Endothelial cell of umbilical vein (primary cell): ENCODE results near the gene PTPRQ. TPM values are rescaled to one million over a fixed set of nuclear protein-coding genes. Genes with fewer than 3 reads are reported as not detected.

Experiments used
- BruUV-seq: library from RNA; stranded (reverse); fragments of 400-500 nt; replicated peaks from 2 replicates; lab custom pipeline; 2021; lab: Mats Ljungman, UMichigan
- CTCF ChIA-PET: fragments of 300-600, 350-600 bp; sonication (Branson Sonifier 250); formaldehyde crosslinking; loops from one replicate; lab custom pipeline; 2021; ENCODE audit warnings: antibody characterized with exemption, inconsistent platforms; lab: Charles Lee
- POLR2A ChIA-PET: fragments of 300-600, 350-600 bp; sonication (Branson Sonifier 250); formaldehyde crosslinking; loops from one replicate; lab custom pipeline; 2021; ENCODE audit warnings: antibody characterized with exemption, inconsistent platforms; lab: Charles Lee
- DNase-seq: peaks from one replicate; pipeline ENCODE4 v3.0.0-alpha.2; 2011; ENCODE audit warnings: low read depth, low spot score
- FAIRE-seq: peaks from 2 replicates; lab custom pipeline; 2011; peaks lifted over from hg19 to GRCh38; lab: Jason Lieb, UNC
- H2AFZ ChIP-seq: 2 replicates; pipeline ENCODE4 v1.6.0; 2012; ENCODE audit warnings: low read depth, low read length, control low read depth, inconsistent platforms
- H3K27ac ChIP-seq: 2 replicates; pipeline ENCODE4 v1.5.1; 2011; ENCODE audit warnings: low read depth, mild to moderate bottlenecking, control low read depth, low read length, moderate library complexity; ENCODE audit not compliant: insufficient read depth
- H3K27me3 ChIP-seq, 2 experiments: 2 replicates each; pipeline versions ENCODE4 v1.6.0 to v1.6.1; 2011; ENCODE audit warnings: low read length in 2 of 2, mixed read lengths in 1 of 2; ENCODE audit not compliant: control insufficient read depth in 2 of 2, insufficient read depth in 2 of 2
- H3K36me3 ChIP-seq, 2 experiments: 2 replicates in 1 of 2; 3 replicates in 1 of 2; pipeline ENCODE4 v1.5.1; 2011; ENCODE audit warnings: low read length in 2 of 2, mild to moderate bottlenecking in 1 of 2, moderate library complexity in 1 of 2; ENCODE audit not compliant: control insufficient read depth in 2 of 2, insufficient read depth in 2 of 2; ENCODE audit errors: extremely low read depth in 1 of 2
- H3K4me1 ChIP-seq: 3 replicates; pipeline ENCODE4 v1.5.1; 2011; ENCODE audit warnings: mild to moderate bottlenecking, low read length; ENCODE audit not compliant: control insufficient read depth, insufficient read depth; ENCODE audit errors: extremely low read depth
- H3K4me2 ChIP-seq: 2 replicates; pipeline ENCODE4 v1.6.1; 2011; ENCODE audit warnings: low read length, control low read depth, mixed read lengths; ENCODE audit not compliant: insufficient read depth
- H3K4me3 ChIP-seq, 3 experiments: fragments of 200-600 bp in 1 of 3; sonication (generic), shearing (Covaris generic) in 1 of 3; replicated peaks in 1 of 3; 2 replicates each; pipeline ENCODE4 v1.5.1; 2011 to 2016; ENCODE audit warnings: control low read depth in 3 of 3, low read length in 3 of 3, mild to moderate bottlenecking in 2 of 3, inconsistent platforms in 1 of 3, low read depth in 1 of 3, moderate library complexity in 1 of 3; ENCODE audit not compliant: insufficient read depth in 1 of 3
- H3K79me2 ChIP-seq: 2 replicates; pipeline ENCODE4 v1.6.0; 2012; ENCODE audit warnings: low read length, inconsistent platforms; ENCODE audit not compliant: control insufficient read depth, insufficient read depth
- H3K9ac ChIP-seq: replicated peaks from 2 replicates; pipeline ENCODE3; 2011; ENCODE audit warnings: low read length, control low read depth; ENCODE audit not compliant: insufficient read depth; ENCODE audit errors: extremely low read depth
- H3K9me1 ChIP-seq: replicated peaks from 3 replicates; pipeline ENCODE4 v1.6.0; 2011; ENCODE audit warnings: mild to moderate bottlenecking, low read length; ENCODE audit not compliant: control insufficient read depth, insufficient read depth; ENCODE audit errors: extremely low read depth
- H3K9me3 ChIP-seq: replicated peaks from 2 replicates; pipeline ENCODE4 v1.5.1; 2012; ENCODE audit warnings: low read length, inconsistent platforms; ENCODE audit not compliant: control insufficient read depth, insufficient read depth
- H4K20me1 ChIP-seq: replicated peaks from 2 replicates; pipeline ENCODE3; 2011; ENCODE audit warnings: mild to moderate bottlenecking, low read length; ENCODE audit not compliant: control insufficient read depth, insufficient read depth; ENCODE audit errors: extremely low read depth
- CTCF ChIP-seq, 2 donors: IDR thresholded peaks; 1 replicate in 1 of 2; 2 replicates in 1 of 2; pipeline ENCODE4 v1.5.1; 2011; ENCODE audit warnings: low read length in 2 of 2, mild to moderate bottlenecking in 2 of 2, moderate library complexity in 2 of 2, control low read depth in 1 of 2, inconsistent platforms in 1 of 2, low read depth in 1 of 2; ENCODE audit not compliant: insufficient read depth in 1 of 2; ENCODE audit errors: extremely low read depth in 1 of 2
- EZH2 ChIP-seq: IDR thresholded peaks from 2 replicates; pipeline ENCODE4 v1.6.1; 2012; ENCODE audit warnings: borderline replicate concordance, low read depth, mild to moderate bottlenecking, moderate library complexity, low read length, inconsistent platforms; ENCODE audit not compliant: severe bottlenecking
- FOS ChIP-seq: IDR thresholded peaks from 2 replicates; pipeline ENCODE4 v1.6.1; 2011; ENCODE audit warnings: mild to moderate bottlenecking, low read length, moderate library complexity, borderline replicate concordance; ENCODE audit not compliant: insufficient read depth
- GATA2 ChIP-seq: IDR thresholded peaks from 2 replicates; pipeline ENCODE4 v1.7.0; 2011; ENCODE audit warnings: low read depth, mild to moderate bottlenecking, moderate library complexity, mixed read lengths, low read length; ENCODE audit not compliant: insufficient read length, insufficient read depth
- JUN ChIP-seq: IDR thresholded peaks from 2 replicates; pipeline ENCODE4 v1.6.1; 2011; ENCODE audit warnings: borderline replicate concordance, low read depth; ENCODE audit not compliant: insufficient read length, insufficient read depth
- MAX ChIP-seq: IDR thresholded peaks from 2 replicates; pipeline ENCODE4 v1.6.1; 2011; ENCODE audit not compliant: insufficient read depth, insufficient read length
- MYC ChIP-seq: IDR thresholded peaks from one replicate; pipeline ENCODE4 v1.6.1; 2011; ENCODE audit warnings: mild to moderate bottlenecking, low read depth, low read length
- POLR2A ChIP-seq: IDR thresholded peaks from 2 replicates; pipeline ENCODE4 v1.6.1; 2012; ENCODE audit warnings: low read depth, mild to moderate bottlenecking, control low read depth, low read length
- POLR2AphosphoS5 ChIP-seq: IDR thresholded peaks from 2 replicates; pipeline ENCODE4 v1.6.1; 2012; ENCODE audit warnings: low read depth, mild to moderate bottlenecking, control low read depth, low read length, moderate library complexity; ENCODE audit not compliant: insufficient read depth
- dilution Hi-C: fragments of 300-500 bp; cut with MboI; formaldehyde crosslinking; loops from one replicate; pipeline ENCODE4 v1.15.0; 2019; ENCODE audit warnings: low sequenced_read_pairs; ENCODE audit not compliant: extremely low pct_ligation_motif_present
- intact Hi-C: fragments of 100-400 bp; cut with micrococcal nuclease; formaldehyde crosslinking; loops from one replicate; pipeline ENCODE4 v1.10.0; 2022
- polyA plus RNA-seq, 4 experiments: library from polyadenylated mRNA; depleted of rRNA in 3 of 4; stranded (reverse) in 3 of 4; unstranded in 1 of 4; fragments of >200 nt; gene quantifications; 2 replicates each; pipeline versions ENCODE4 v1.2.1 to v1.2.3, GENCODE V29; 2011 to 2012; ENCODE audit warnings: missing spikeins in 1 of 4
- total RNA-seq: library from RNA; stranded (reverse); gene quantifications from 2 replicates; pipeline ENCODE4 v1.2.3, GENCODE V29; 2021

PTPRQ gene
- total and polyA plus RNA-seq, 2 donors (not counting 3 experiments of a cell fraction or from before 2014, with no cell fraction given): not detected

GRCh38 chr12:80559766-80560165 is 115.7 kb downstream of the PTPRQ start:
- peak overlapping the region; percentile 26 for H2AFZ ChIP-seq
- intact Hi-C loops (no loop called here), dilution Hi-C loops (no loop called here)
- BruUV-seq: no TSS peak
- DNase-seq: no peak
- H3K27ac ChIP-seq: no peak overlapping the region
- H3K9me3 ChIP-seq: no peaks in the 10 kb centered on the region
- ChIA-PET CTCF (interaction anchor here (1.5 kb wide), 1 partner anchor 15 kb away, joined by 4 read pairs; no protein-coding TSS in a partner anchor), POLR2A (no interaction called here)
- H3K79me2 ChIP-seq: no peaks in the 10 kb centered on the region
- H4K20me1 ChIP-seq: no peaks in the 10 kb centered on the region
- TF ChIP-seq POLR2AphosphoS5 (no peak), EZH2 (no peak), MYC (no peak), JUN (no peak), CTCF (IDR thresholded peaks at IDR 0.05; ENCODE audit: extremely low read depth in 1 of 2, insufficient read depth in 1 of 2, low read depth in 1 of 2, low read length in 2 of 2) (no peak), FOS (no peak), POLR2A (no peak), GATA2 (no peak), MAX (no peak)
- no peaks in the 10 kb centered on the region for H3K4me1 ChIP-seq
- no peaks in the 10 kb centered on the region for H3K27me3 ChIP-seq
- no peak overlapping the region for H3K4me2 ChIP-seq
- H3K9me1 ChIP-seq: no peaks in the 10 kb centered on the region
- no peak overlapping the region for H3K4me3 ChIP-seq
- FAIRE-seq: no peak
- H3K9ac ChIP-seq: no peak overlapping the region
- H3K36me3 ChIP-seq: no peaks in the 10 kb centered on the region
